GM12878 (cell line): Measurements from ENCODE around the gene FFAR3. TPM values are rescaled to one million over a fixed set of nuclear protein-coding genes. Genes with fewer than 3 reads are reported as not detected.

ENCODE experiments used
- ATAC-seq: fragments of 200-7000 bp; cut with Tn5 transposase; 3 replicates; pipeline ENCODE4 v1.9.1; 2020; ENCODE audit warnings: mild to moderate bottlenecking, moderate library complexity
- BruUV-seq: library from RNA; stranded (reverse); fragments of 400-500 nt; replicated peaks from 2 replicates; lab custom pipeline; 2021; lab: Mats Ljungman, UMichigan
- CTCF ChIA-PET: fragments of 300-600 bp; sonication (Branson Sonifier 250); formaldehyde crosslinking; extraction: SDS; loops from one replicate; lab custom pipeline; 2021; ENCODE audit warnings: inconsistent platforms; lab: Yijun Ruan, JAX
- POLR2A ChIA-PET: fragments of 350-600 bp; formaldehyde crosslinking; extraction: SDS; loops from one replicate; lab custom pipeline; 2021; ENCODE audit warnings: inconsistent platforms; lab: Charles Lee
- RAD21 ChIA-PET: fragments of 300-600 bp; sonication (Branson Sonifier 250); formaldehyde crosslinking; loops from one replicate; lab custom pipeline; 2023; ENCODE audit warnings: antibody characterized with exemption; ENCODE audit not compliant: unreplicated experiment; lab: Charles Lee
- SMC1A ChIA-PET: fragments of 300-600 bp; sonication (Branson Sonifier 250); formaldehyde crosslinking; loops from one replicate; lab custom pipeline; 2023; ENCODE audit not compliant: unreplicated experiment, uncharacterized antibody; lab: Charles Lee
- DNase-seq: peaks from one replicate; pipeline ENCODE4 v3.0.0-alpha.2; 2011; ENCODE audit warnings: low read depth, low spot score
- FAIRE-seq: peaks from 3 replicates; lab custom pipeline; 2011; peaks lifted over from hg19 to GRCh38; lab: Jason Lieb, UNC
- H2AFZ ChIP-seq: 2 replicates; pipeline ENCODE4 v1.6.0; 2011; ENCODE audit warnings: low read depth, low read length, control low read depth; ENCODE audit not compliant: control insufficient read depth
- H3K27ac ChIP-seq: 2 replicates; pipeline ENCODE4 v1.5.1; 2011; ENCODE audit warnings: control low read depth; ENCODE audit not compliant: control insufficient read depth, insufficient read depth
- H3K27me3 ChIP-seq, 2 experiments: replicated peaks in 1 of 2; 2 replicates each; pipeline versions ENCODE4 v1.6.0 to v1.6.1; 2011; ENCODE audit warnings: low read length in 1 of 2; ENCODE audit not compliant: control insufficient read depth in 2 of 2, insufficient read depth in 2 of 2
- H3K36me3 ChIP-seq, 2 experiments: 2 replicates each; pipeline ENCODE4 v1.5.1; 2011; ENCODE audit warnings: low read length in 1 of 2; ENCODE audit not compliant: control insufficient read depth in 2 of 2, insufficient read depth in 2 of 2
- H3K4me1 ChIP-seq: 2 replicates; pipeline ENCODE4 v1.6.1; 2011; ENCODE audit warnings: mild to moderate bottlenecking, low read length, moderate library complexity, mixed read lengths; ENCODE audit not compliant: control insufficient read depth, insufficient read depth
- H3K4me2 ChIP-seq: 2 replicates; pipeline ENCODE4 v1.6.0; 2011; ENCODE audit warnings: control low read depth; ENCODE audit not compliant: control insufficient read depth, insufficient read depth
- H3K4me3 ChIP-seq: fragments of 200-600 bp; sonication (generic); 2 replicates; pipeline ENCODE4 v1.5.1; 2016
- H3K79me2 ChIP-seq: 2 replicates; pipeline ENCODE4 v1.6.0; 2011; ENCODE audit warnings: low read length; ENCODE audit not compliant: control insufficient read depth, insufficient read depth
- H3K9ac ChIP-seq: 2 replicates; pipeline ENCODE4 v1.8.0; 2011; ENCODE audit warnings: low read length, control low read depth, mixed read lengths; ENCODE audit not compliant: control insufficient read depth, insufficient read depth
- H3K9me3 ChIP-seq: replicated peaks from 3 replicates; pipeline ENCODE4 v1.5.1; 2011; ENCODE audit warnings: mild to moderate bottlenecking, low read length; ENCODE audit not compliant: control insufficient read depth, insufficient read depth
- H4K20me1 ChIP-seq: 2 replicates; pipeline ENCODE4 v1.6.0; 2011; ENCODE audit not compliant: control insufficient read depth, insufficient read depth
- BMI1 ChIP-seq: fragments of 450-650 bp; IDR thresholded peaks from 2 replicates; pipeline ENCODE4 v1.6.1; 2016; ENCODE audit warnings: mild to moderate bottlenecking, moderate library complexity, borderline replicate concordance
- CHD4 ChIP-seq: fragments of 200-600 bp; sonication (generic); IDR thresholded peaks from 2 replicates; pipeline ENCODE4 v1.6.1; 2016; ENCODE audit warnings: mild to moderate bottlenecking
- E2F8 ChIP-seq: fragments of 450-650 bp; IDR thresholded peaks from 2 replicates; pipeline ENCODE4 v1.6.1; 2018; ENCODE audit warnings: mild to moderate bottlenecking, low read depth, moderate library complexity; ENCODE audit not compliant: partially characterized antibody
- FOXK2 ChIP-seq: fragments of 450-650 bp; IDR thresholded peaks from 2 replicates; pipeline ENCODE4 v1.6.1; 2017; ENCODE audit warnings: mild to moderate bottlenecking, moderate library complexity
- GATAD2B ChIP-seq: fragments of 450-650 bp; conservative IDR thresholded peaks from 2 replicates; pipeline ENCODE4 v1.6.1; 2017; ENCODE audit warnings: low read depth, mild to moderate bottlenecking, moderate library complexity
- IRF4 ChIP-seq: IDR thresholded peaks from 2 replicates; pipeline ENCODE4 v1.6.1; 2011; ENCODE audit warnings: low read depth, low read length
- MEF2A ChIP-seq: IDR thresholded peaks from 2 replicates; pipeline ENCODE4 v1.6.1; 2011; ENCODE audit warnings: low read depth, mild to moderate bottlenecking, low read length, moderate library complexity; ENCODE audit not compliant: insufficient read depth
- PAX5 ChIP-seq: IDR thresholded peaks from 2 replicates; pipeline ENCODE4 v1.6.1; 2011; ENCODE audit warnings: low read depth, low read length, borderline replicate concordance
- POLR2A ChIP-seq: IDR thresholded peaks from 2 replicates; pipeline ENCODE4 v1.6.1; 2011; ENCODE audit warnings: low read depth, mild to moderate bottlenecking, low read length
- POLR2AphosphoS2 ChIP-seq: IDR thresholded peaks from 2 replicates; pipeline ENCODE4 v1.6.1; 2011; ENCODE audit warnings: low read depth, mild to moderate bottlenecking, low read length, improper control_type of control experiment, moderate library complexity
- POLR2AphosphoS5 ChIP-seq: IDR thresholded peaks from 2 replicates; pipeline ENCODE4 v1.6.1; 2011; ENCODE audit warnings: mild to moderate bottlenecking, low read length, inconsistent platforms
- POU2F2 ChIP-seq: IDR thresholded peaks from 3 replicates; pipeline ENCODE4 v1.6.1; 2011; ENCODE audit warnings: low read depth, mild to moderate bottlenecking, low read length, borderline replicate concordance
- SMAD5 ChIP-seq: IDR thresholded peaks from 2 replicates; pipeline ENCODE4 v1.6.1; 2016; ENCODE audit warnings: antibody characterized with exemption, low read depth
- SREBF1 ChIP-seq: IDR thresholded peaks from 2 replicates; pipeline ENCODE4 v1.6.1; 2012; ENCODE audit warnings: mild to moderate bottlenecking, low read length
- TCF12 ChIP-seq: IDR thresholded peaks from 2 replicates; pipeline ENCODE4 v1.6.1; 2011; ENCODE audit warnings: low read depth, mild to moderate bottlenecking, low read length
- TCF3 ChIP-seq: IDR thresholded peaks from 2 replicates; pipeline ENCODE4 v1.6.1; 2012; ENCODE audit warnings: low read depth, mild to moderate bottlenecking, low read length, borderline replicate concordance; ENCODE audit not compliant: insufficient read depth
- ZNF217 ChIP-seq: fragments of 450-650 bp; IDR thresholded peaks from 2 replicates; pipeline ENCODE4 v1.6.1; 2017; ENCODE audit warnings: antibody characterized with exemption, mild to moderate bottlenecking
- ZNF687 ChIP-seq: fragments of 450-650 bp; IDR thresholded peaks from 2 replicates; pipeline ENCODE4 v1.6.1; 2017; ENCODE audit warnings: mild to moderate bottlenecking, moderate library complexity
- WGBS: methylation state at CpG from one replicate; pipeline ENCODE4 v1.1.6; 2016; ENCODE audit warnings: low lambda C conversion rate; ENCODE audit not compliant: insufficient replicate concordance, insufficient coverage; ENCODE audit errors: missing lambda C conversion rate; 5-methylcytosine and 5-hydroxymethylcytosine counted together
- in situ Hi-C: fragments of 300-500 bp; cut with MboI; formaldehyde crosslinking; loops from 9 replicates; pipeline ENCODE4 v1.14.3; 2018; ENCODE audit warnings: mixed read lengths
- intact Hi-C: fragments of 100-400 bp; cut with micrococcal nuclease; formaldehyde crosslinking; loops from one replicate; pipeline ENCODE4 v1.14.2; 2022; ENCODE audit not compliant: unreplicated experiment
- polyA plus RNA-seq, 11 experiments: library from polyadenylated mRNA; depleted of rRNA in 4 of 11; unstranded in 6 of 11; stranded (reverse) in 5 of 11; fragments of >200 nt; fragmentation: Nextera tagmentation in 4 of 11; fragmentation: Illumina TruSeq in 1 of 11; extraction: Ambion mirVana in 4 of 11; extraction: Trizol in 1 of 11; gene quantifications; 1 replicate in 1 of 11; 2 replicates in 10 of 11; pipeline versions ENCODE4 v1.2.1 to v1.2.3, GENCODE V29; 2011 to 2016; ENCODE audit warnings: inconsistent platforms in 2 of 11, missing spikeins in 2 of 11, low read depth in 1 of 11
- total RNA-seq, 4 experiments: library from RNA; depleted of rRNA in 3 of 4; stranded (reverse); fragments of >200 nt in 3 of 4; fragmentation: Illumina TruSeq in 1 of 4; extraction: Trizol in 1 of 4; gene quantifications; 2 replicates each; pipeline versions ENCODE4 v1.2.1 to v1.2.3, GENCODE V29; 2013 to 2021

FFAR3 gene
- total and polyA plus RNA-seq, 10 of the 15 experiments (the other 5 are each of a cell fraction or from before 2014, with no cell fraction given) = 0.15 to 0.18 TPM; not detected in 8

- H3K4me3 ChIP-seq = no peak overlapping the region
- DNase-seq (no peak), FAIRE-seq (no peak), ATAC-seq (peak; percentile 3; the same call in 1 of the 3 replicates)
- SMC1A ChIA-PET = interaction anchor here (0.6 to 7.7 kb wide), 15 partner anchors 17 to 207 kb away, joined by 3 to 152 read pairs (median 4); partner anchors contain the start of gene CD22
- no peaks in the 10 kb centered on the region for H4K20me1 ChIP-seq
- RAD21 ChIA-PET = interaction anchor here (0.6 to 6.2 kb wide), 9 partner anchors 17 to 243 kb away, joined by 3 to 127 read pairs (median 6); partner anchors contain the start of gene CD22
- no peak overlapping the region for H3K9ac ChIP-seq
- intact Hi-C loops (loop anchor here (5.0 kb wide), 3 partner anchors 42 to 248 kb away; partner anchors contain the start of gene USF2), in situ Hi-C loops (loop anchor here (5.0 kb wide), 1 partner anchor 118 kb away; no protein-coding TSS in a partner anchor)
- no peaks in the 10 kb centered on the region for H3K9me3 ChIP-seq
- H3K4me2 ChIP-seq = no peak overlapping the region
- CTCF ChIA-PET = interaction anchor here (0.6 to 5.8 kb wide), 11 partner anchors 15 to 160 kb away, joined by 3 to 61 read pairs (median 5); no protein-coding TSS in a partner anchor
- H3K79me2 ChIP-seq = no peaks in the 10 kb centered on the region
- H3K27ac ChIP-seq = peak overlapping the region; percentile 97; the same call in 1 of the 2 replicates
- POLR2A ChIA-PET = interaction anchor here (0.9 to 5.4 kb wide), 9 partner anchors 16 to 156 kb away, joined by 3 to 135 read pairs (median 3); no protein-coding TSS in a partner anchor
- H3K4me1 ChIP-seq = peaks cover 59% of the 10 kb centered on the region
- BruUV-seq = no TSS peak
- H3K27me3 ChIP-seq = no peaks in the 10 kb centered on the region
- WGBS = 58% methylated on average over 18 of the region's 18 CpGs
- no peak overlapping the region for H2AFZ ChIP-seq
- H3K36me3 ChIP-seq = peaks cover 4 to 6% of the 10 kb centered on the region in 2 experiments; a peak in 3 of 4 replicates
- TF ChIP-seq GATAD2B (no peak), TCF12 (peak; percentile 83), CHD4 (no peak), POLR2AphosphoS2 (peak; percentile 5), PAX5 (0 out of 2 replicates have a peak, but pooled peaks have one; percentile 23), POU2F2 (0 out of 3 replicates have a peak, but pooled peaks have one; percentile 5), SMAD5 (0 out of 2 replicates have a peak, but pooled peaks have one; percentile 54), IRF4 (no peak), ZNF217 (no peak), ZNF687 (peak; percentile 92), E2F8 (no peak), BMI1 (no peak), TCF3 (peak; percentile 77), POLR2AphosphoS5 (peak; percentile 12; the same call in 1 of the 2 replicates), FOXK2 (no peak), MEF2A (no peak), SREBF1 (0 out of 2 replicates have a peak, but pooled peaks have one; percentile 19), POLR2A (peak; percentile 73)
These were observed 9.2 kb upstream of the FFAR3 start for GRCh38 chr19:35348911-35349611.
